ENCODE measurements around the gene SETD2. TPM values are rescaled to one million over a fixed set of nuclear protein-coding genes. Genes with fewer than 3 reads are reported as not detected.

Gene SETD2
- total and polyA plus RNA-seq, 2 experiments from 2014 or later = 16.7 to 45.2 TPM

DNA sequence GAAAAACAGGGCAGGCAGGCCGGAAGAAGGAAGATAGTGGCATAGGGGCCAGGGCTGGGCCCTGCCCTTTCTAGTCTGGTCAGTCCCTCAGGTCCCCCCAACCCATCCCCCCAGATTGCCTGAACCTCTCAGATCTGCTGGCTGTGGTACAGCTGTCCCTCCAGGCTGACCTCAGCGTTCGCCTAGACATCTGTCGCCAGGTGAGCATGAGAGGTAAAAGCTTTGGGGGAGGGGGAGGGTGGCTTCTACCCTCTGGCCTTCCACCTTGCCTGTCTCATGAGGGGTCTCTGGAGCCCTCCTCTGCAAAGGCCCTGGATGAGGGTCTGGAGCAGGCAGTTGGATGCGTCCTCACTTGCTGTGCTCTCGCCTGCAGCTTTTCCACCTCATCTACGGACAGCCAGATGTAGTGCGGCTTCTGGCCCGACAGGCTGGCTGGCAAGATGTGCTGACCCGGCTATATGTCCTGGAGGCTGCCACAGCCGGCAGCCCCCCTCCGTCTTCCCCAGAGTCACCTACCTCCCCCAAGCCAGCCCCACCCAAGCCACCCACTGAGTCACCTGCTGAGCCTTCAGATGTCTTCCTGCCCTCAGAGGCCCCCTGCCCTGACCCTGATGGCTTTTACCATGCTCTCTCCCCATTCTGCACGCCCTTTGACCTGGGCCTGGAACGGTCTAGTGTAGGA, 164.3 kb downstream of the SETD2 start (continued):
- TF ChIP-seq, protein P1, sequence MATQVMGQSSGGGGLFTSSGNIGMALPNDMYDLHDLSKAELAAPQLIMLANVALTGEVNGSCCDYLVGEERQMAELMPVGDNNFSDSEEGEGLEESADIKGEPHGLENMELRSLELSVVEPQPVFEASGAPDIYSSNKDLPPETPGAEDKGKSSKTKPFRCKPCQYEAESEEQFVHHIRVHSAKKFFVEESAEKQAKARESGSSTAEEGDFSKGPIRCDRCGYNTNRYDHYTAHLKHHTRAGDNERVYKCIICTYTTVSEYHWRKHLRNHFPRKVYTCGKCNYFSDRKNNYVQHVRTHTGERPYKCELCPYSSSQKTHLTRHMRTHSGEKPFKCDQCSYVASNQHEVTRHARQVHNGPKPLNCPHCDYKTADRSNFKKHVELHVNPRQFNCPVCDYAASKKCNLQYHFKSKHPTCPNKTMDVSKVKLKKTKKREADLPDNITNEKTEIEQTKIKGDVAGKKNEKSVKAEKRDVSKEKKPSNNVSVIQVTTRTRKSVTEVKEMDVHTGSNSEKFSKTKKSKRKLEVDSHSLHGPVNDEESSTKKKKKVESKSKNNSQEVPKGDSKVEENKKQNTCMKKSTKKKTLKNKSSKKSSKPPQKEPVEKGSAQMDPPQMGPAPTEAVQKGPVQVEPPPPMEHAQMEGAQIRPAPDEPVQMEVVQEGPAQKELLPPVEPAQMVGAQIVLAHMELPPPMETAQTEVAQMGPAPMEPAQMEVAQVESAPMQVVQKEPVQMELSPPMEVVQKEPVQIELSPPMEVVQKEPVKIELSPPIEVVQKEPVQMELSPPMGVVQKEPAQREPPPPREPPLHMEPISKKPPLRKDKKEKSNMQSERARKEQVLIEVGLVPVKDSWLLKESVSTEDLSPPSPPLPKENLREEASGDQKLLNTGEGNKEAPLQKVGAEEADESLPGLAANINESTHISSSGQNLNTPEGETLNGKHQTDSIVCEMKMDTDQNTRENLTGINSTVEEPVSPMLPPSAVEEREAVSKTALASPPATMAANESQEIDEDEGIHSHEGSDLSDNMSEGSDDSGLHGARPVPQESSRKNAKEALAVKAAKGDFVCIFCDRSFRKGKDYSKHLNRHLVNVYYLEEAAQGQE (IDR thresholded peaks at IDR 0.05; ENCODE audit: unreplicated experiment) = no peak
- TF ChIP-seq EZH2 (IDR thresholded peaks at IDR 0.05; ENCODE audit: low read depth, unreplicated experiment) (no peak), ZNF331 (CRISPR knock-in tag; IDR thresholded peaks at IDR 0.05; ENCODE audit: low read depth) (no peak), CREB1 (CRISPR knock-in tag; IDR thresholded peaks at IDR 0.05; ENCODE audit: low read depth) (no peak), NANOG (IDR thresholded peaks at IDR 0.05; ENCODE audit: borderline replicate concordance) (no peak)
- TF ChIP-seq, protein P2, sequence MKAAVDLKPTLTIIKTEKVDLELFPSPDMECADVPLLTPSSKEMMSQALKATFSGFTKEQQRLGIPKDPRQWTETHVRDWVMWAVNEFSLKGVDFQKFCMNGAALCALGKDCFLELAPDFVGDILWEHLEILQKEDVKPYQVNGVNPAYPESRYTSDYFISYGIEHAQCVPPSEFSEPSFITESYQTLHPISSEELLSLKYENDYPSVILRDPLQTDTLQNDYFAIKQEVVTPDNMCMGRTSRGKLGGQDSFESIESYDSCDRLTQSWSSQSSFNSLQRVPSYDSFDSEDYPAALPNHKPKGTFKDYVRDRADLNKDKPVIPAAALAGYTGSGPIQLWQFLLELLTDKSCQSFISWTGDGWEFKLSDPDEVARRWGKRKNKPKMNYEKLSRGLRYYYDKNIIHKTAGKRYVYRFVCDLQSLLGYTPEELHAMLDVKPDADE (IDR thresholded peaks at IDR 0.05) = no peak

DNA sequence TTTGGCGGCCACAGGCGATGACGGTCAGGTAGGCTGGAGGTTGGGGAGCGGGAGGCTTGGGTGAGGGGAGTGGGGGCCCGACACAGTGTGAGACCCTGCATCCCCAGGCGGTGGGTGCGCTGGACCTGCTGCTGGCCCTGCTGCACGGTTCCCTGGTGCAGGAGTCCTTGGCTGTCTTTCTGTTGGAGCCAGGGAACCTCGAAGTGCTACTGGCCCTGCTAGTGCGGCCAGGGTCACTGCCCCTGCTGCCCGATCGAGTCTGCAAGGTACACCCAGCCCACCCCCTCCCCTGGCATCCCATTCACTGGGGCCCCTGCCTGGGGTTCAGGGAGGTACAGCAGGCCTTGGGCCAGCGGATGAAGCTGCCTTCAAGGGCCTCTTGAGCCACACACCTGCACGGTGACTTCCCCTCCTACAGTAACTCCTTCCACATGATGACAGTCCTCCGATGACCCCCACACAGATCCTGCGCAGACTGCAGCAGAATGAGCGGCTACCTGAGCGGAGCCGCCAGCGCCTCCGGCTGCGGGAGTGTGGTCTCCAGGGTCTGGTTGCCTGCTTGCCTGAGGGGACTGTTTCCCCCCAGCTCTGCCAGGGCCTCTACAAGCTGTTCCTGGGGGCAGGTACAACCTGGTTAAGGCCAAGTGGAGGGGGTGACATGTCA, 164.9 kb downstream of the SETD2 start:
- Histone ChIP-seq H3K36me3 (ENCODE audit: insufficient read depth) (no peaks in the 10 kb centered on the region; the same call in 1 of the 2 replicates), H3K79me2 (replicated peaks; ENCODE audit: insufficient read depth) (no peaks in the 10 kb centered on the region), H4K20me1 (replicated peaks; ENCODE audit: insufficient read depth) (no peaks in the 10 kb centered on the region; the same call in 1 of the 2 replicates), H3K27me3 (ENCODE audit: insufficient read depth) (no peaks in the 10 kb centered on the region), H2AFZ (no peak overlapping the region), H3K4me3 (no peak overlapping the region), H3K27ac (ENCODE audit: low read depth) (no peak overlapping the region), H3K4me1 (ENCODE audit: insufficient read depth) (no peaks in the 10 kb centered on the region), H3K4me2 (no peak overlapping the region), H3K9me2 (ENCODE audit: insufficient read depth) (no peaks in the 10 kb centered on the region), H3F3A (replicated peaks; ENCODE audit: low read depth) (no peaks in the 10 kb centered on the region)
- TF ChIP-seq, protein P3, sequence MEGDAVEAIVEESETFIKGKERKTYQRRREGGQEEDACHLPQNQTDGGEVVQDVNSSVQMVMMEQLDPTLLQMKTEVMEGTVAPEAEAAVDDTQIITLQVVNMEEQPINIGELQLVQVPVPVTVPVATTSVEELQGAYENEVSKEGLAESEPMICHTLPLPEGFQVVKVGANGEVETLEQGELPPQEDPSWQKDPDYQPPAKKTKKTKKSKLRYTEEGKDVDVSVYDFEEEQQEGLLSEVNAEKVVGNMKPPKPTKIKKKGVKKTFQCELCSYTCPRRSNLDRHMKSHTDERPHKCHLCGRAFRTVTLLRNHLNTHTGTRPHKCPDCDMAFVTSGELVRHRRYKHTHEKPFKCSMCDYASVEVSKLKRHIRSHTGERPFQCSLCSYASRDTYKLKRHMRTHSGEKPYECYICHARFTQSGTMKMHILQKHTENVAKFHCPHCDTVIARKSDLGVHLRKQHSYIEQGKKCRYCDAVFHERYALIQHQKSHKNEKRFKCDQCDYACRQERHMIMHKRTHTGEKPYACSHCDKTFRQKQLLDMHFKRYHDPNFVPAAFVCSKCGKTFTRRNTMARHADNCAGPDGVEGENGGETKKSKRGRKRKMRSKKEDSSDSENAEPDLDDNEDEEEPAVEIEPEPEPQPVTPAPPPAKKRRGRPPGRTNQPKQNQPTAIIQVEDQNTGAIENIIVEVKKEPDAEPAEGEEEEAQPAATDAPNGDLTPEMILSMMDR (conservative IDR thresholded peaks at IDR 0.05; ENCODE audit: low read depth in 2 of 2) = no peak
- no peak for TF ChIP-seq EZH2phosphoT487 (IDR thresholded peaks at IDR 0.05; ENCODE audit: unreplicated experiment)
- TF ChIP-seq STAT1 (IDR thresholded peaks at IDR 0.05; ENCODE audit: unreplicated experiment) = no peak
- no peak for TF ChIP-seq EZH2 (IDR thresholded peaks at IDR 0.05; ENCODE audit: low read depth, unreplicated experiment)
- no peak for TF ChIP-seq POLR2AphosphoS5 (IDR thresholded peaks at IDR 0.05; ENCODE audit: low read depth)
- TF ChIP-seq ZNF114 (CRISPR knock-in tag; IDR thresholded peaks at IDR 0.05) = no peak
- TF ChIP-seq, protein P2 (IDR thresholded peaks at IDR 0.05) = no peak
- no peak overlapping the region for H3K4me3 Mint-ChIP-seq
- H3K4me1 Mint-ChIP-seq = peaks cover 2% of the 10 kb centered on the region; the same call in 2 of the 3 replicates
- ATAC-seq = no peak
- H3K36me3 Mint-ChIP-seq (ENCODE audit: low read depth) = peaks cover 12% of the 10 kb centered on the region
- H3K27me3 Mint-ChIP-seq (ENCODE audit: insufficient read depth, low read depth, poor library complexity) = peaks cover 16% of the 10 kb centered on the region
- no peak overlapping the region for H3K27ac Mint-ChIP-seq
- no peak for DNase-seq (ENCODE audit: low spot score)
- H3K9me3 Mint-ChIP-seq = no peaks in the 10 kb centered on the region

All from GM23338 (cell line).